Hindlimb muscle (tissue), 1 donor: ENCODE data around the gene TOGARAM2. TPM values are rescaled to one million over a fixed set of nuclear protein-coding genes. Genes with fewer than 3 reads are reported as not detected.
"Not testable (repeated sequence)": the region's sequence is repeated elsewhere in the genome, so short reads cannot be mapped to it uniquely, and the experiment has no call there.

Source experiments
- DNase-seq: peaks from one replicate; pipeline ENCODE4 v3.0.0-alpha.2; 2013
- polyA plus RNA-seq: library from polyadenylated mRNA; unstranded; fragments of 120-200 nt; gene quantifications from one replicate; pipeline ENCODE4 v1.2.1, GENCODE V29; 2013; ENCODE audit not compliant: insufficient read length

Gene TOGARAM2
- polyA plus RNA-seq, 1 donor: 0.83 TPM

DNA sequence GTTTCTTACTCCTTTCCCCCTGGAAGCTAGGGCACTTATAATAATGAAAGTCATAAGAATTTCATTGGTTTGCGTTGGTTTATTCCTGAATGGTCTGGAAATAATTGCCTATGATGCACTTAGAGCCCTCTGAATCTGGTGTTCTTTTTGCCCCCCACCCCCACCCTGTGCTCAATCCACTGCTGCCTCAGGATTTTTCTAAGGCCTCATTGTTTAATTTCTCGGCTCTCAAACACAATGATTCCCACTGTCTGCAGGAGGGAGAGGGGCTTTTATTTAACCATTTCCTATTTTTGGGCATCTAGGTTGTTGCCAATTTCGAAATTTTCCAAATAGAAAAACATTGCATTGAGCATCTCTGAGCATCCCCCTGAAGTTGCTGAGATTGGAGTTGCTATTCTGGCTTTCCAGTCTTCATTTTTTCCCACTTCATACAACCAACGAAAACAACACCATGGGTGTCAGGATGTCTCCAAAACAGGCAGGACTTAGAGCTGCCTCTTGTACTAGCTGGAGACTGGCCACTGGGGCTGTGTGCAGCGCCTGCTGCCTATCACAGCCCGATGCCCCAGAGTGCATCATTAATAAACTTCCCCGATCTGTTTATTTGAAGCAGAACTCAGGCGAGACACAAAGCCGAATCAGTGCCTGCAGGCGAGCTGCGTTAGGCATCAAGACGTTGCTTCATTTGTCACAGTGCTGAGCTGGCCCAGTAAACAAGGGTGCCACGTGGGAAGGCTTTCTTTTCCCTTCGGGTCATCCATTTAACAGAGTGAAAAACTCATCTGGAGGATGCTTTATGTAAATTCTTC lies 95.0 kb downstream of the TOGARAM2 start:
- DNase-seq: no peak

DNA sequence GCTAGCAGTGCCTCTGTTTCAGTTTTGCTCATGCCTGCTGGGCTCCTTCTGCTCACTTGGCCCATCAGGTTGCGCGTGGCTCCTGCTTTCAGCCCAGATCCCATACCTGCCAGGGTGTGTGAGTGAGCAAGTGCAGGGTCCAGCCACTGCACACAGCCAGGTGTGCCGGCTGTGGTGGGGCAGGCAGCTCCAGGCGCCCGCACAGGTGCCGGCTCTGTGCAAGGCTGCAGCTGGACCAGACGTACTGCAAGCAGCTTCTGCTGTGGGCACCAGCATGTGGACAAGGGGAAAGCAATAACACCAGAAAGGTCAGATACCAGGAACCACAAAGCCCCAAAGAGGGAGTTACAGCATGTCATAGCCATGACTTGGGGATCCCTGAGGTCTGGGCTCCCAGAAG lies 98.8 kb downstream of the TOGARAM2 start:
- DNase-seq: no peak

DNA sequence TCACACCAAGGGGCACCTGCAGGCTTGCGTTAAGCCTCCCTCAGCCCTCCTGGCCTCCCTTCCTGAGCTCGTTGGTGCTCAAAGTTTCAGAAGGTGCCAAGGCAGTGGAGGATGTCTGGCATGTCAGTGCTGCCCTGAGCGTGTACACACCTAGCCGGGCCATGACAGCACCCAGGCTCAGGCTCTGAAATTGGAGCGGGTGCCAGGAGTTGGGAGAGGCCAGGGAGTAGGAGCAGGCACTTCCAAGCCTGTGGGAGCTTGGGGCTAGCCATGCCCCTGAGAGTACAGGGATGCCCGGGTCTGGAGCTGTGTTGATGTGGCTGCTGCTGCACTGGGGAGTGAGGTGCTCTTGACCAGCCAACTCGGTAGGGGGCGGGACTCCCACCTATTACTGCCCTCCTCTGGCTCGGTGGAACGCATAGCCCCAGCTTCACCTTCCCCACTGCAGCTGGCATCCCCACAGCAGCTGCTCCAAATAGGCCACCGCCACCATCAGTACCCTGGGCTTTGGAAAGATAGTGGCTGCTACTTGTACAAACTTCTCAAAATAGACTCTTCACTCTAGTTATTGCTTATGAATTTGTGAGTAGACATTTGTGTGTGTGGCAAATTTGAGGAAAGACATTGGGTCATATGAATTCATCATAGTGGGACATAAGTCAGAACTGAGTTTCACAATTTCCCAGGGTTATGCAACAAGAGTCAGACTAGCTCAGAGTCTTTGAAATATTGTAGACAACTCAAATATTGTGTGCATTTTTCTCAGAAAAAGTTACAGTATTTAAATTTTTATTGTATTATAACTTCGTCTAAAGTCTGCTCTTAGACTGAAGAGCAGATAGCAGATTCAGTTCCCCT lies 100.0 kb downstream of the TOGARAM2 start:
- no peak for DNase-seq

DNA sequence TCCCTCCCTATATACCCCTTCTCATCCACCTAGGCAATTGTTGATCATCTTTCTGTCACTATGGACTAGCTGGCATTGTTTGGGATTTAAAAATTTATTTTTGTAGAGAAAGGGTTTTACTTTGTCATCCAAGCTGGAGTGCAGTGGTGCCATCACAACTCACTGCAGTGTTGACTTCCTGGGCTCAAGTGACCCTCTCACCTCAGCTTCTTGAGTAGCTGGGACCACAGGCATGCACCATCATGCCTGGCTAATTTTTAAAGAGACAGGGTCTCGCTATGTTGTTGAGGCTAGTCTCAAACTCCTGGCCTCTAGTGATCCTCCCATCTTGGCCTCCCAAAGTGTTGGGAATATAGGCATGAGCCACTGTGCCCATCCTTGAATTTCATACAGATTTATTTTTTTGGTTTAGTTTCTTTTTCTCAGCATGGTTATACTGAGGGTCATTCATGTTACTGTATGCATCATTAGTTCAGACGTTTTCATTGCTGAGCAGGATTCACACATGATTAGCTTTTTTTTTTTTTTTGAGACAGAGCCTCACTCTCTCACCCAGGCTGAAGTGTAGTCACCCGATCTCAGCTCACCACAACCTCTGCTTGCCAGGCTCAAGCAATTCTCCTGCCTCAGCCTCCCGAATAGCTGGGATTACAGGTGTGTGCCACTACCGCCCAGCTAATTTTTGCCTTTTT lies 101.9 kb downstream of the TOGARAM2 start:
- no peak for DNase-seq

DNA sequence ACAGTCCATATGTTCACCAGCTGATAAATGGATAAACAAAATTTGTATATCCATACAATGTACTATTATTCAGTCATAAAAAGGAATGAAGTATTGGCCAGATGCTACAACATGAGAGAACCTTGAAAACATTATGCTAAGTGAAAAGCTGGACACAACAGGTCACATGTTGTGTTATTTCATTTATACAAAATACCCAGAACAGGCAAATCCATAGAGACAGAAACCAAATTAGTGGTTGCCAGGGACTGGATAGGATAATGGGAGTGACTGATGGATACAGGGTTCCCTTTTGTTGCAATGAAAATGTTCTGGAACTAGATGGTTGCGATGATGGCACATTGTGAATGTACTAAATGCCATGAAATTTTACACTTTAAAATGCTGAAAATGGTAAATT lies 103.5 kb downstream of the TOGARAM2 start:
- DNase-seq: no peak

DNA sequence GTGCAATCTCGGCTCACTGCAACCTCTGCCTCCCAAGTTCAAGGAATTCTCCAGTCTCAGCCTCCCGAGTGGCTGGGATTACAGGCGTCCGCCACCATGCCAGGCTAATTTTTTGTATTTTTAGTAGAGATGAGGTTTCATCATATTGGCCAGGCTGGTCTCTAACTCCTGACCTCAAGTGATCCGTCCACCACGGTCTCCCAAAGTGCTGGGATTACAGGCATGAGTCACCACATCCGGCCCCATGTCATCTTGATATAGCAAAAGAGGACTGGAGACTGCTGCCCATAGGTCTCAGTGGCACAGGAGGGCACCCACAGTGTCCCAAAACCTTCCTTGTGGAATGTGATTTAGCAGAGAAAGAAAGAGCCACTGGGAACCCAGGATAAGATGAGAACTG lies 109.2 kb downstream of the TOGARAM2 start:
- not testable (repeated sequence) for DNase-seq

DNA sequence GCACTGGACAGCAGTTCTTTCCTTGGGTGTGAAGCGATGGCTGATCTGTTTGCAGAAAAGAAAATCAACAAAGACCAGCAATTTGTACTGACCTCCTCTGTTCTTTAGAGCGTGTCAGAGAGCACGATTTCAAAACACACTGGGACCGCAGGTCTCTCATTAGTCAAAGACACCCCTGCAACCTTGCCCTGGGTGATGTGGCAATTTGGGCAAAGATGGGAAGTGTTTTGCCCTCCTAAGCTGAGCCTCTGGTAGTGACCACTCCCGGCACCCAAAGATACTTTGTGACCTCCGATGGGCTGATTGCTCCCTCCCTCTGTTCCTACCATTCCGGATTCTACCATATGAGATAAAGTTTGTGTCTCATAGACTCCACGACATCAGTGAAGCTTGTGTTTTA lies 115.9 kb downstream of the TOGARAM2 start:
- DNase-seq: no peak

DNA sequence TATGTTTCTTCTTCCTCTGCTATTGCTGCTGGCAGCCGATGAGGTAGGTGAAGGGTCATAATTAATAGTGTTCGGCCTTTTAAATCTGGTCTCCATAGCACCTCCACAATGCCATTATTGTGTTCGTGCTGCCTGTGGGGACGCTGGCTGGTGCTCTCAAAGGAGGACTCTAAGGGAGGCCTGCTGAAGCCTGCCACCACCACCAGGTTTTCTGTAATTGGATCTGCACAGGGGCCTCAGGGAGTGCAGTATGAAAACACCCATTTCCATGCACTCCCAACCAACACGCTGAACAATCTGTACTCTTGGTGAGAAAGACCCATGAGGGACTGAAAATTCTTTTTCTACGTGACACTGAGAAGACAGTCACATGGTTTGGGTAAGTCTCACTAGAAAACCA lies 116.5 kb downstream of the TOGARAM2 start:
- DNase-seq: no peak

DNA sequence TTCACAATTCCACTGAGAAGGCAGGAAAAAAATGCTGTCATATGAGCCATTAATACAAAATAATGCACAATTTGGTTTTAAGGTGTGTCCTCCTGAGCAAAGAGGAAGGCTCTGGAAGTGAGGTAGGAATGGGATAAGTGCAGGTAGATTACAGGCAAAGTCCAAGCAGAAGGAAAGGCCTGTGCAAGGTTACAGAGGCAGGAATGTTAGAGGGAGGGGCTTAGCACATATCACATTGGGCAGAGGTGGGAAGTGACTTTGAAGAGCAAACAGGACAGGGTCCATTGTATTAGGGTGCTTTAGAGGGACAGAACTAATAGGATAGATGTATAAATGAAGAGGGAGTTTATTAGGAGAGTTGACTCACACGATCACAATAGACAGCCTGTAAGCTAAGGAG lies 119.5 kb downstream of the TOGARAM2 start:
- no peak for DNase-seq

Other genes with a start within 250 kb of the TOGARAM2 start
- 172 TPM for gene PPP1CB, start 229.5 kb upstream of the TOGARAM2 start, polyA plus RNA-seq
- 1.5 TPM for gene SPDYA, start 170.5 kb upstream of the TOGARAM2 start, polyA plus RNA-seq
- 10.6 TPM for gene TRMT61B, start 111.0 kb upstream of the TOGARAM2 start, polyA plus RNA-seq
- gene WDR43, start 86.6 kb upstream of the TOGARAM2 start, polyA plus RNA-seq: 30.6 TPM
- gene PCARE, start 93.2 kb downstream of the TOGARAM2 start, polyA plus RNA-seq: 0.28 TPM
- 16.6 TPM for gene CLIP4, start 134.1 kb downstream of the TOGARAM2 start, polyA plus RNA-seq